GM12874 (cell line): ENCODE results near the gene SLC26A6.
A peak's percentile ranks its signal among the peaks of the same experiment; 100 is the strongest.

ENCODE experiments used
- CTCF ChIP-seq: IDR thresholded peaks from 2 replicates; pipeline ENCODE4 v1.5.1; 2011; ENCODE audit warnings: low read depth, mild to moderate bottlenecking, control low read depth, low read length, moderate library complexity; ENCODE audit not compliant: insufficient read depth

The SLC26A6 gene

GRCh38 chr3:48635222-48636021, at the start of gene SLC26A6:
Gene SLC26A6 (minus strand): TSS chr3:48635461. CDS start chr3:48635393, 68 bp downstream.
- TF ChIP-seq CTCF = peak; percentile 90

GRCh38 chr3:48684480-48685143, 49.4 kb upstream of the SLC26A6 start:
- TF ChIP-seq CTCF = no peak

- no peak for TF ChIP-seq CTCF
Measured at GRCh38 chr3:48684054-48684349, 48.7 kb upstream of the SLC26A6 start.

- TF ChIP-seq CTCF = no peak
Measured at GRCh38 chr3:48682786-48683185, 47.5 kb upstream of the SLC26A6 start.

- TF ChIP-seq CTCF = no peak
Measured at GRCh38 chr3:48681974-48682610, 46.8 kb upstream of the SLC26A6 start.

GRCh38 chr3:48681541-48681880, 46.2 kb upstream of the SLC26A6 start:
- no peak for TF ChIP-seq CTCF

GRCh38 chr3:48680811-48681540, 45.7 kb upstream of the SLC26A6 start:
- TF ChIP-seq CTCF = no peak
